Keratinocyte (primary cell): ENCODE measurements around the gene OR5A1.

Experiments
- EZH2 ChIP-seq: IDR thresholded peaks from one replicate; pipeline ENCODE4 v1.6.1; 2012; ENCODE audit warnings: inconsistent platforms, mild to moderate bottlenecking, low read length, moderate library complexity
- TF ChIP-seq, protein P1 (sequence below), 3 experiments: IDR thresholded peaks in 1 of 3; conservative IDR thresholded peaks in 1 of 3; optimal IDR thresholded peaks in 1 of 3; 2 replicates in 2 of 3; 3 replicates in 1 of 3; pipeline versions ENCODE3 to v1.5.1; 2011; ENCODE audit warnings: low read length in 3 of 3, mild to moderate bottlenecking in 3 of 3, moderate library complexity in 2 of 3, control low read depth in 1 of 3, inconsistent platforms in 1 of 3; ENCODE audit not compliant: insufficient read depth in 2 of 3; ENCODE audit errors: extremely low read depth in 1 of 3

GRCh38 chr11:59401262-59401552 lies 35.1 kb upstream of the OR5A1 start:
- TF ChIP-seq, protein P1, sequence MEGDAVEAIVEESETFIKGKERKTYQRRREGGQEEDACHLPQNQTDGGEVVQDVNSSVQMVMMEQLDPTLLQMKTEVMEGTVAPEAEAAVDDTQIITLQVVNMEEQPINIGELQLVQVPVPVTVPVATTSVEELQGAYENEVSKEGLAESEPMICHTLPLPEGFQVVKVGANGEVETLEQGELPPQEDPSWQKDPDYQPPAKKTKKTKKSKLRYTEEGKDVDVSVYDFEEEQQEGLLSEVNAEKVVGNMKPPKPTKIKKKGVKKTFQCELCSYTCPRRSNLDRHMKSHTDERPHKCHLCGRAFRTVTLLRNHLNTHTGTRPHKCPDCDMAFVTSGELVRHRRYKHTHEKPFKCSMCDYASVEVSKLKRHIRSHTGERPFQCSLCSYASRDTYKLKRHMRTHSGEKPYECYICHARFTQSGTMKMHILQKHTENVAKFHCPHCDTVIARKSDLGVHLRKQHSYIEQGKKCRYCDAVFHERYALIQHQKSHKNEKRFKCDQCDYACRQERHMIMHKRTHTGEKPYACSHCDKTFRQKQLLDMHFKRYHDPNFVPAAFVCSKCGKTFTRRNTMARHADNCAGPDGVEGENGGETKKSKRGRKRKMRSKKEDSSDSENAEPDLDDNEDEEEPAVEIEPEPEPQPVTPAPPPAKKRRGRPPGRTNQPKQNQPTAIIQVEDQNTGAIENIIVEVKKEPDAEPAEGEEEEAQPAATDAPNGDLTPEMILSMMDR (optimal IDR thresholded peaks at IDR 0.05 in 1 of 3, IDR thresholded peaks at IDR 0.05 in 1 of 3, conservative IDR thresholded peaks at IDR 0.05 in 1 of 3; ENCODE audit: extremely low read depth in 1 of 3, insufficient read depth in 2 of 3, low read length in 3 of 3) = peak in 1 of 3 experiments; percentile 19
- TF ChIP-seq EZH2 = no peak
